22Rv1 (cell line): ENCODE results near the gene MAMDC2.

Experiments
- H3K27ac ChIP-seq: fragments of 450-650 bp; 2 replicates; pipeline ENCODE4 v1.5.1; 2017
- ZFX ChIP-seq: fragments of 450-650 bp; IDR thresholded peaks from 2 replicates; pipeline ENCODE4 v1.6.1; 2017; ENCODE audit warnings: antibody characterized with exemption, borderline replicate concordance
- TF ChIP-seq, protein P1 (sequence below): fragments of 450-650 bp; IDR thresholded peaks from 2 replicates; pipeline ENCODE4 v1.5.1; 2017; ENCODE audit warnings: mild to moderate bottlenecking

The MAMDC2 gene

DNA sequence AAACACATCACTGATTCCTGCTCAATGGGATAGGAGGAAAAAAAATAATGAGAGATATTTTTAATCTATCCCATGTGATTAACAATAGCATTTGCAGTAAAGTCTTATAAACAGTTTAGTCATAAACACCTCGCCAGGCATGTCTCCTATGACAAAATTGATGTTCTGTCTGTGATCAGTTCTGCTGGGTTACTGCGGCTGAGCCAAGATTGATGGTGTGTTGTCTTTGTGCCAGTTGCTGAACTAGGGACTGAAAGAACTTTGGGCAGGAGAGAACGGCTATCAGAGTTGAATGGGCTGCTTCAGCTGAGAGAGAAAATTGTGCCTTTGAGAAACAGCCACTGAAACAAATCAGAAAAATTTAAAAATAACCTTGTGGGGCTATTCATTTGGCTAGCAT lies 37.3 kb upstream of the MAMDC2 start:
- TF ChIP-seq, protein P1, sequence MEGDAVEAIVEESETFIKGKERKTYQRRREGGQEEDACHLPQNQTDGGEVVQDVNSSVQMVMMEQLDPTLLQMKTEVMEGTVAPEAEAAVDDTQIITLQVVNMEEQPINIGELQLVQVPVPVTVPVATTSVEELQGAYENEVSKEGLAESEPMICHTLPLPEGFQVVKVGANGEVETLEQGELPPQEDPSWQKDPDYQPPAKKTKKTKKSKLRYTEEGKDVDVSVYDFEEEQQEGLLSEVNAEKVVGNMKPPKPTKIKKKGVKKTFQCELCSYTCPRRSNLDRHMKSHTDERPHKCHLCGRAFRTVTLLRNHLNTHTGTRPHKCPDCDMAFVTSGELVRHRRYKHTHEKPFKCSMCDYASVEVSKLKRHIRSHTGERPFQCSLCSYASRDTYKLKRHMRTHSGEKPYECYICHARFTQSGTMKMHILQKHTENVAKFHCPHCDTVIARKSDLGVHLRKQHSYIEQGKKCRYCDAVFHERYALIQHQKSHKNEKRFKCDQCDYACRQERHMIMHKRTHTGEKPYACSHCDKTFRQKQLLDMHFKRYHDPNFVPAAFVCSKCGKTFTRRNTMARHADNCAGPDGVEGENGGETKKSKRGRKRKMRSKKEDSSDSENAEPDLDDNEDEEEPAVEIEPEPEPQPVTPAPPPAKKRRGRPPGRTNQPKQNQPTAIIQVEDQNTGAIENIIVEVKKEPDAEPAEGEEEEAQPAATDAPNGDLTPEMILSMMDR: no peak
- no peak for TF ChIP-seq ZFX
- no peak overlapping the region for H3K27ac ChIP-seq

DNA sequence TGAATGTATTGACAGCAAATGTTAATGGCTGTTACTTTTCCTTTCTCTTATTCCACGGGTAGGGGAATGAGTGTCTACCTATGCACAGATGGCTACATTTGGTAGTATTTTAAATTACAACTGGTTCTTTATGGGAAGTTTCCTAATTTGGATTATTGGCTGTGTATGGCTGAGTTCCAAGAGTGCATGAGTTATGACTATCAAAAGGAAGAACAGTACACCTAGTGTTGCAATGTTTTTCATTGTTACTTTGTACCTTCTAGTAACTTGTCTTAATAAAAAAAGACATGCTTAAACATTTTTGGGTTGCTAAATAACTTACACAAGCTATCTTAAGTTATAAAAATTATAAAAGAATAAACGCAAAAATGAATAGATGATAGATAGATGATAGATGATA lies 35.8 kb upstream of the MAMDC2 start:
- no peak overlapping the region for H3K27ac ChIP-seq
- TF ChIP-seq ZFX: no peak
- TF ChIP-seq, protein P1: no peak

DNA sequence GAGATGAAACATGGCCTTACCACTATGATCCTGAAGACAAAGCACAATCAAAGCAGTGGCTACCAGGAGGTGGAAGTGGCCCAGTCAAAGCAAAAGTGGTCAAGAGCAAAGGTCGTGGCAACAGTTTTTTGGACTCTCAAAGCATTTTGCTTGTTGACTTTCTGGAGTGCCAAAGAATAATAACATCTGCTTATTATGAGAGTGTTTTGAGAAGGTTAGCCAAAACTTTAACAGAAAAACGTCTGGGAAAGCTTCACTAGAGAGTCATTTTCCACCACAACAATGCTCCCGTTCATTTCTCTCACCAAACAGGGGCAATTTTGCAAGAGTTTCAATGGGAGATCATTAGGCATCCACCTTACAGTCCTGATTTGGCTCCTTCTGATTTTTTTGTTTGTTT lies 33.6 kb upstream of the MAMDC2 start:
- TF ChIP-seq, protein P1: no peak
- TF ChIP-seq ZFX: no peak
- no peak overlapping the region for H3K27ac ChIP-seq

DNA sequence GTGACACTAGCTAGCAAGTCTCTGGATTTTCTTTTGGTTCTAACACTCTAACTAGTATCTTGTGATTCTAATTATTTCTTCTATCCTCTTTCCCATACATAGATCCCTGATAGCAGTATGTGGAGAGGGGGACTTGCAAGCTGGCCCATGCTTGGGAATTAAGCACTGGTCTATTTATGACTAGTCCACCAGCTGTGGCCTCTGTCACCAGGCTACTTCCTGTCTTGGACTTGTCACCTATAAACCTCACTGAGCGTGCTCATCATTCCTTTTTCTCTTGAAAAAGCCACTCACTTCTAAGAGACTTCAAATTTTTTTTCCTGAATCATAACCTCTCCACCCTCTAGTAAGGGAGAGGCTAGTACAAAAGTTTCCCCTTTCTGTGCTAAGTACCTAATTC lies 32.3 kb upstream of the MAMDC2 start:
- no peak for TF ChIP-seq ZFX
- TF ChIP-seq, protein P1: no peak
- no peak overlapping the region for H3K27ac ChIP-seq

DNA sequence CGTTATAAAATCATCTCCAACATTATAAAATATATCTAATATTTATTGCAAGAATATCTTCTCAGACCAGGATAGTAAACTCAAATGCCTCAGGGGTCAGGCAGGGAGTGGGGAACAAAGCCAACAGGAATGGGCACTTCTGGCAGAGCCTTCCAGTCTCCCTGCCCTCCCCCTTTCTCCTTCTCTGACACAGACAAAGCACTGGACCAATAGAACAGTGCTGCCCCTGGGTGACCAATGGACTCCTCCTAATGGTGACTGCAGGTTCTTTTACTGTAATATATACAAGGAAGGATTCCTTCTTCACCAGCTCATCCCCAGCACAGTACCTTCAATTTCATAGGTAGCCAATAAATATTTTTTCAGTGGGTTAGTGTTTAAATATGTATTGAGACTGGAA lies 31.1 kb upstream of the MAMDC2 start:
- TF ChIP-seq, protein P1: no peak
- TF ChIP-seq ZFX: no peak
- no peak overlapping the region for H3K27ac ChIP-seq

DNA sequence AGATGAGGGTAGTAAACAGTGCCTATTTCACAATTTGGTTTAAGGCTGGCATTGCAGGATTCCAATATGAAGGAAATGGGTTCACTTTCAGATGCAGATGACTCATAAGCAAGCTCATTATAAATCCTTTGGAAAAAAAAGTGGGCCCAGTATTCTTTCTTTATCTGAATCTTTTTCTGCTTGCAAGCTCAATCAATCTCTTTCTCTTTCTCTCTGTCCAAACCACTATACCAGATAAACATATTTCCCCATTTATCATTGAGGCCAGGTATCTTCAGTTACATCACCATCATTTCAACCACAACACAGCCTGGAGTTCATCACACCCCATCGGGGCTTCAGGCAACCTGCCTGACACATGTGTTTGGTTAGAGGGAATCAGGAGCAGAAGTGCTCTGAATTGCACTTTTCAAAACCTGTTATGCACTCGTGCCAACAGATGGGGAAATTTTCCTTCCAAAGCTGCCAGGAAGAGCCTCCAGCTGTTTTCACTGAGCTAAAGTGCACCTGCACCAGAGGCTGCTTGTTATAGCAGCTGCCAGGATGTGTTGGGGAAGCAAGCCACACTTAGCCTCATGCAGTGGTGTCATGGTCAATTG lies 30.0 kb upstream of the MAMDC2 start:
- H3K27ac ChIP-seq: no peak overlapping the region
- TF ChIP-seq, protein P1: no peak
- TF ChIP-seq ZFX: no peak

DNA sequence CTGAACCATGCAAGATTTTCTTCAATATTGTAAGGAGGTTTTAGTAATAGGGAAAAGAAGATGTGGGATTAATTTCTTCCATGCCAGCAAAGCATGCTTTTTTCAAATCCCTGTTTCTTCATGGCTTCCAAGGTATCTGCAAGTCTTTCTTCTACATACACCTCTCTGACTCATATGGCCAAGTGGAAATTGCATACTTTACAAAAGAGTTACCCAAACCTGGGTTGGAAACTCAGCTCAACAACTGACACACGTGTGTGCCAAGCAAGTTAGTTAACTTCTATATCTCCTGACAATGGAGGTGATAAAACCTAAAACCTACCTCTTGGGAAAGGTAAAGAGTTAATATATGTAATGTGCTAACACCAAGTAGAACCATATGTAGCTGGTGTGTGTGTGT lies 28.5 kb upstream of the MAMDC2 start:
- no peak for TF ChIP-seq ZFX
- TF ChIP-seq, protein P1: no peak
- H3K27ac ChIP-seq: no peak overlapping the region
